HFF-Myc (cell line): ENCODE results near the gene MYO5B.

Experiments used
- DNase-seq: peaks from one replicate; pipeline ENCODE4 v3.0.0-alpha.2; 2011; ENCODE audit warnings: low read depth; ENCODE audit errors: extremely low read depth
- H3K4me3 ChIP-seq: replicated peaks from 2 replicates; pipeline ENCODE4 v1.5.1; 2011; ENCODE audit warnings: low read depth, mild to moderate bottlenecking, control low read depth, low read length
- TF ChIP-seq, protein P1 (sequence below): IDR thresholded peaks from 2 replicates; pipeline ENCODE4 v1.5.1; 2012; ENCODE audit warnings: mild to moderate bottlenecking, low read depth, low read length, control low read depth; ENCODE audit errors: missing control alignments

MYO5B gene

DNA sequence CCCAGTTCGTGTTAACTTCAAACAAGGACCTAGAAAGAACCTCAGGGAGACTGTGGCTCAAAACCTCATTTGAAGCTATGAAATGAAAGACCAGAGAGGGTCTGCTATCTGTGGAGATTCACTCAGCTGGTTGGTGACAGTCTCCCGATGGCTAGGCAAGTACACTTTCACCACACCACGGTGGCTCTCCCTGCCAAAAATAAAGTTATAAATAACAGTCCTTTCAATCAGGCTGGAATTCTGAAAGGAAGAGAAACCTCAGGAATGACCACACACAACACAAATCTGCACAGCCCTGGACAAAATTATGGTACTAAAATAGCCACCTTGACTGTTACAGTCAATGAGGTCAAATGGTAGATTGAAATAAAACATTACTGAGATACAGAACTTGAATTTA, 221.4 kb downstream of the MYO5B start:
- no peak overlapping the region for H3K4me3 ChIP-seq
- TF ChIP-seq, protein P1, sequence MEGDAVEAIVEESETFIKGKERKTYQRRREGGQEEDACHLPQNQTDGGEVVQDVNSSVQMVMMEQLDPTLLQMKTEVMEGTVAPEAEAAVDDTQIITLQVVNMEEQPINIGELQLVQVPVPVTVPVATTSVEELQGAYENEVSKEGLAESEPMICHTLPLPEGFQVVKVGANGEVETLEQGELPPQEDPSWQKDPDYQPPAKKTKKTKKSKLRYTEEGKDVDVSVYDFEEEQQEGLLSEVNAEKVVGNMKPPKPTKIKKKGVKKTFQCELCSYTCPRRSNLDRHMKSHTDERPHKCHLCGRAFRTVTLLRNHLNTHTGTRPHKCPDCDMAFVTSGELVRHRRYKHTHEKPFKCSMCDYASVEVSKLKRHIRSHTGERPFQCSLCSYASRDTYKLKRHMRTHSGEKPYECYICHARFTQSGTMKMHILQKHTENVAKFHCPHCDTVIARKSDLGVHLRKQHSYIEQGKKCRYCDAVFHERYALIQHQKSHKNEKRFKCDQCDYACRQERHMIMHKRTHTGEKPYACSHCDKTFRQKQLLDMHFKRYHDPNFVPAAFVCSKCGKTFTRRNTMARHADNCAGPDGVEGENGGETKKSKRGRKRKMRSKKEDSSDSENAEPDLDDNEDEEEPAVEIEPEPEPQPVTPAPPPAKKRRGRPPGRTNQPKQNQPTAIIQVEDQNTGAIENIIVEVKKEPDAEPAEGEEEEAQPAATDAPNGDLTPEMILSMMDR, result no peak
- DNase-seq, result no peak

DNA sequence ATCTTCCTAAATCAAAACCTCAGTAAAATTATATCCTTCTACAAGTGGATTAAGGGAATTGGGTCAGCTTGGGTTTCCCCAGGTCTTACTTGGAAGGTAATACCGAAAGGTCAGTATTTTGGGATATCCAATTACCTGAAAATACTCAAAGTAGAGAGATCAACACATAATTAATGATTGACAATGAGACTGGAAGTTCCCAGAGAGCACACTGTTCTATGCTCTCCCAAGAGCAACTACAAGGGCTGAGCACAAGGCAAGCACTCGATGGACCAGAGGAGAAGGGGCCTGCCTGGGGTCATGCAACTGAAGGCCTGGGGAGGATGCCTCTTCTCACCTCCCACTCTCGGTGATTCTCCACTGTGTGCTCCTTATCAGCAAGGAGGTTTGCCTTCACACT, 222.4 kb downstream of the MYO5B start:
- no peak overlapping the region for H3K4me3 ChIP-seq
- TF ChIP-seq, protein P1, result no peak
- no peak for DNase-seq

DNA sequence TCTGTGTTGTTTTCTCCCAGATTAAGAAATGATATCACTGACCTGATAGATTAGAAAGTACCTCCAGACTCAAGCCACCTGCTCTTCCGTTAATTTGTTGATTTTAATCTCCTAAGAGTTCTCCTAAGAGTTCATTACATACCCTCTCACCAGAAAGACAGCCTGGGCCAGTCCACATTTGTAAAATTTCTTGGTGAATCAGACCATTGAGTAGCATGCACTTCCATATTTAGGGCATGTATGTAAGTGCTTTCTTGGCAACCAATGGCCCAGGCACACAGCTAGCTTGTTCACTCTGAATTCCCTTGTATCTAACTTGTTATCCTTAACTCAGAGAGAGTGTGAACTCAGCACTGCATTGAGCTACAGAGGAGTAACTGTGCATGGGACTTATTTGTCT, 223.5 kb downstream of the MYO5B start:
- no peak overlapping the region for H3K4me3 ChIP-seq
- no peak for DNase-seq
- TF ChIP-seq, protein P1, result no peak

DNA sequence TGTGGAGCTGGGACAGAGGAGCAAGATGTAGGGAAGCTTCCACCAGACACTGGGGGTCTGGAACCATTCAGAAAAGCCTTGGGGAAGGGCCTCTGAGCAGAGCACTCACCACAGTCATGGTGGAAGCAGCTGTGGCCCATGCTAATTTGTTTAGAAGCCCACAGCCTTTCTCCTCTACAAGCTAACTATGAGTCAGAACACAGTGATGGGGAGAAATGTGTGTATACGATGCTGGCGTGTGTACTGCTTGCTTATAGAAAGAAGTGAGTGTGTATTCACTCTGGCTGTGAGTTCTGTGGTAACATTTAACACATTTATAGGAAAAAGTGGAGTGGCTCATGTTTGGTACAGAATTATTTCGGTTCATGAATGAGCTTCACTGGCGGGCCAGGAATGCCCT, 224.6 kb downstream of the MYO5B start:
- no peak for DNase-seq
- TF ChIP-seq, protein P1, result no peak
- no peak overlapping the region for H3K4me3 ChIP-seq

DNA sequence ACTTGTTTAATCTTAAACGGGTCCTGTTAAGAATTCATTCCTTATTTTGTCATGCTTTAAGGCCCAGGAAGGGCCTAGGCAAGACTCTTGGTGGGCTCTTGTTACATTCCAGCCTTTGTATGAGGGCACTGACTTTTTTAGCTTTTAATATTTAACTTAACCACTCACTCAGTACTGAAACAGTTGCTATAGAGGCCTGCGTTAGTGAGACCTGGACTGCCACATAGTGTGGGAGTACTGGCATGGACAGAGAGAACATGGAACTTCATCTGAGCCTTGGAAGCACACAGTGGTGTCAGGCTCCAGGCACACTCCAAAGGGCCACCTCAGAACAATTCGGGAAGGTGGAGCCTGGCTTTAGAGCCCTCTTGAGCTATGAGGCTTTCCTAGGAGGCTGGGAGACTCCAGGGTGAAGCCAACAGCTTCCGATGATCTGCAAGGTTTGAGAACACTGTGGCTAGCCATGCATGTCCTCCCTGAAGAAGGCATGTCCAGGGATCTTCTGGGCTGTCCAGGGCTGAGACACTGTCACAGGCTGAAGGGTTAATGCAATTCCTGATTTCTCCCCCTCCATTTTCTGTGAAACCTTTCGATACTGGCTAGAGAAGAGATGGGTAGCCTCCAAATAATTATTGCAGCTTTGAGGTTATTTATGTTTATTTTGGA, 226.2 kb downstream of the MYO5B start:
- no peak overlapping the region for H3K4me3 ChIP-seq
- TF ChIP-seq, protein P1, result no peak
- DNase-seq, result no peak

DNA sequence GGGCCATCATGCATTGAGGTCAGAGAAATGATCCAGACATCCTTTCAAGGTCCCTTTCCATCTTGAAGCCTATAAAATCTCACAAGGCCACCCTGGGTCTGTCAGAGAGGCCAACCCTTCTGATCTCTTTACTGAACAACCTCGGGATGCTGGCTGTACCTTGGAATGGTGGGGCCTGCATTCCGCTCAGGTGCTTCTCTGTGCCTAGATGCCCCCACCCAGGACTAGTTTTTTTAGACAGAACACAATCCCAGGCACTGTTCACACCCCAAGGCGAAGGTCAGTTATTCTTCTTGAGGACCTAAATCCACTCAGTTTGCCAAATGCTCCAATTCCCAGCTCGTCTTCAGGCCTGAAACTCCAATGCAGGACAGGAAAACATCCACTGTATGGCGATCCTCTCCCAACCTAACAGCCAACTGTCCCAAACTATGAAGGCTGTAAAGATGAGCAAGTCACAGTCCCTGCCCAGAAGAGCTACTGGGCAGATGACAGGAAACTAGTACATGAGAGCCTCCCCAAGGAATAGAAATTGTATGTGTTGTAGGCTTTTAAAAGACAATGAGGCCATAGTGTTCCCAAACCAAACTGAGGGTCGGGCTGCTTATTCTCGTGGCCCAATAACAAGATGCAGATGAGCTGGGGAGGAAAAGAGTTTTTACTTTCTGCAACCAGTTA, 227.2 kb downstream of the MYO5B start:
- no peak overlapping the region for H3K4me3 ChIP-seq
- no peak for DNase-seq
- TF ChIP-seq, protein P1, result no peak
